NCI-H2196 treated with DMSO at 0.1 percent for 48 hours (cell line): ENCODE results near the gene CA11.

Experiments
- DNase-seq: peaks from one replicate; lab custom pipeline; 2025; ENCODE audit not compliant: unreplicated experiment; lab: John Stamatoyannopoulos, UW

Gene CA11

GRCh38 chr19:48630296-48631063, 15.5 kb downstream of the CA11 start:
- DNase-seq: no peak

DNA sequence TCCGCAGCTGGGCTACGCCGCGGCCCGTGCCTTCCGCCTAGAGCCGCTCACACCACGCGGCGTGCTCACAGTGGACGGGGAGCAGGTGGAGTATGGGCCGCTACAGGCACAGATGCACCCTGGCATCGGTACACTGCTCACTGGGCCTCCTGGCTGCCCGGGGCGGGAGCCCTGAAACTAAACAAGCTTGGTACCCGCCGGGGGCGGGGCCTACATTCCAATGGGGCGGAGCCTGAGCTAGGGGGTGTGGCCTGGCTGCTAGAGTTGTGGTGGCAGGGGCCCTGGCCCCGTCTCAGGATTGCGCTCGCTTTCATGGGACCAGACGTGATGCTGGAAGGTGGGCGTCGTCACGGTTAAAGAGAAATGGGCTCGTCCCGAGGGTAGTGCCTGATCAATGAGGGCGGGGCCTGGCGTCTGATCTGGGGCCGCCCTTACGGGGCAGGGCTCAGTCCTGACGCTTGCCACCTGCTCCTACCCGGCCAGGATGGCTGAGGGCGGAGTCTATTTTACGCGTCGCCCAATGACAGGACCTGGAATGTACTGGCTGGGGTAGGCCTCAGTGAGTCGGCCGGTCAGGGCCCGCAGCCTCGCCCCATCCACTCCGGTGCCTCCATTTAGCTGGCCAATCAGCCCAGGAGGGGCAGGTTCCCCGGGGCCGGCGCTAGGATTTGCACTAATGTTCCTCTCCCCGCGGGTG, 16.2 kb downstream of the CA11 start:
- DNase-seq: no peak

DNA sequence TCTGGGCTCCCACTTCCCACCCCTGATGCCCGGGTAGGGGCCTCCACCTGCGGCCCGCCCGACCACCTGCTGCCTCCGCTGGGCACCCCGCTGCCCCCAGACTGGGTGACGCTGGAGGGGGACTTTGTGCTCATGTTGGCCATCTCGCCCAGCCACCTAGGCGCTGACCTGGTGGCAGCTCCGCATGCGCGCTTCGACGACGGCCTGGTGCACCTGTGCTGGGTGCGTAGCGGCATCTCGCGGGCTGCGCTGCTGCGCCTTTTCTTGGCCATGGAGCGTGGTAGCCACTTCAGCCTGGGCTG, 16.7 kb downstream of the CA11 start:
- DNase-seq: no peak

DNA sequence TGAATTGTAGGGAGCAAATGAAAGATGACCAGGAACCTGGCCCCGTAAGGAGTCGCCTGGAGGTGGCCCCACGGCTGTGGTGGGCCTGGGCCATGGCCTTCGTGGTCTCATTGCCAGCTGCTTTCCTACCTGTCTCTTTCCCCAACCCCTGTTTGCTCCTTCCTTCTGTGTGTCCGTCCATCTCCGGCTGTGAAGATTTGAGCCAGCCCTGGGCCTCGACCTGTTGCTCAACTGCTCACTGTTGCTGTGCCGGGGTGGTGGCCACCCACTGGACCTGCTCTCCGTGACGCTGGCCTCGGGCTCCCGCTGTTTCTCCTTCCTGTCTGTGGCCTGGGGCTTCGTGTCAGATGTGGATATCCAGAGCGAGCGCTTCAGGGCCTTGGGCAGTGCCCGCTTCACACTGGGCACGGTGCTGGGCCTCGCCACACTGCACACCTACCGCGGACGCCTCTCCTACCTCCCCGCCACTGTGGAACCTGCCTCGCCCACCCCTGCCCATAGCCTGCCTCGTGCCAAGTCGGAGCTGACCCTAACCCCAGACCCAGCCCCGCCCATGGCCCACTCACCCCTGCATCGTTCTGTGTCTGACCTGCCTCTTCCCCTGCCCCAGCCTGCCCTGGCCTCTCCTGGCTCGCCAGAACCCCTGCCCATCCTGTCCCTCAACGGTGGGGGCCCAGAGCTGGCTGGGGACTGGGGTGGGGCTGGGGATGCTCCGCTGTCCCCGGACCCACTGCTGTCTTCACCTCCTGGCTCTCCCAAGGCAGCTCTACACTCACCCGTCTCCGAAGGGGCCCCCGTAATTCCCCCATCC, 17.3 kb downstream of the CA11 start:
- no peak for DNase-seq

GRCh38 chr19:48627865-48628314, 18.1 kb downstream of the CA11 start:
- no peak for DNase-seq

GRCh38 chr19:48627201-48627864, 18.7 kb downstream of the CA11 start:
- no peak for DNase-seq

GRCh38 chr19:48625891-48626327, 20.1 kb downstream of the CA11 start:
- no peak for DNase-seq

DNA sequence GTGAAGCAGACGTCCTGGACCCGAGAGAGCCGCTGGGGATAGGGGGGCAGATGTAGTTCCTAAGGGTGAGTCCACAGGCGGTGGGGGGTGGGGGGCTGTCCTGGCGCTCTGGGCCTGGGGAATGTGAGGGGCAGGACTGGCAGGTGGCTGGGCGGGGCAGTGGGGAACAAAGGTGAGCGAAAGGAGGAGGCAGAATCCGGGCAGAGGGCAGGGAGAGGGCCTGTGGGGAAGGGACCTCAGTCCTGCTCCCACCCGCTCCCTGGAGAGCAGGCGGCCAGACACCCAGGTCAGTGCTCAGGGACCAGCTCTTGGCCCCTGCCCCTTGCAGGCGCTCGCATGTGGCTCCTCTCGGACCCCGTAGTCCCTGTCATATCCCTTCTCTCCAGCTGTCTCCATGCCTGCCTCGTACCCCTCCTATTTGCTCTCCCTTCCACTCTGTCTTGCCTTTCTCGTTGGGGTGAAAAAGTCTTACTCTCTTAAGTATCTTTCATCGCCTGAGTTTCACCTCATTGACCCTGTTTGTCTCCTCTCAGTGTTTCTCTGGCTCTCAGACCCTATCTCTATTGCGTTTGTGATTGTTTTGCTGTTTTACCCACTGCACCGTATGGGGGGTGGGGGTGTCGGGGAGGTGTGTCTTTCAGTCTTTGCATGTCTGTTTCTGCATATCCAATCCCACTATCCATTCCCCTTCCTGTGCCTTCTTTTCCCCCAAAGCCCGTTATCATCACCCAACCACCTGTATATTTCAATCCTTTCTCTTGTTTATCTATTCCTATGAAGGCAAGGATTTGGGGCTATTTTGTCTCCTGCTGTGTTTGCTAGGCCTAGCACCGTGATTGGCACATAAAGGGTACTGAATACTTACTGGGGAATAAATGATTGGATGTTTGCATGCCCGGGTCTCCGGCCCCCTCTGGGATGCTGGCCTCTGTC, 20.9 kb downstream of the CA11 start:
- DNase-seq: no peak

DNA sequence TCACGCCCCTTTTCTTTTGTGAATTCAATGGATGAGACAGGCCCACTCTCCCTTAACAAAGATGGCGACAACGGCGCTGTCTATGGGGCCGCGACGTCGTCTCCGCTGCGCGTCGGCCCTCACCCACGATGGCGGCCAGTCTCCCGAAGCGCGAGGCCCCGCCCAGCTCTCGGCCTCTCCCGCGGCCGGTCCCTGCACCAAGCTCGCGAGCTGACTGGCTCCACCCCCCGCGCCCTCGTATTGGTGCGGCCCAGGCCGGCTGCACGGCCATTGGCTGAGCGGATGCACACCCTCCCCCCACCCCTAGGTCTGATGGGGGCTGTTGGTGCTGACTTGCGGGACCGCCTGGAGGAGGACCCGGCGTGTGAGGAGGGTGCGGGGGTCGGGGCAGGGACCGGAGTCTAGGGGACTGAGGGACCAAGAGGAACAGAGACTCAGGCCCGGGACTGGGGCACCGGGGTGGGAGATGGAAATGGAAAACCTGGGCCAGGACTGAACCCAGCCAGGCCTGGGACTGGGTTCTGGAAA, 21.9 kb downstream of the CA11 start:
- peak; percentile 97 for DNase-seq

GRCh38 chr19:48623556-48624066, 22.4 kb downstream of the CA11 start:
- DNase-seq: no peak

DNA sequence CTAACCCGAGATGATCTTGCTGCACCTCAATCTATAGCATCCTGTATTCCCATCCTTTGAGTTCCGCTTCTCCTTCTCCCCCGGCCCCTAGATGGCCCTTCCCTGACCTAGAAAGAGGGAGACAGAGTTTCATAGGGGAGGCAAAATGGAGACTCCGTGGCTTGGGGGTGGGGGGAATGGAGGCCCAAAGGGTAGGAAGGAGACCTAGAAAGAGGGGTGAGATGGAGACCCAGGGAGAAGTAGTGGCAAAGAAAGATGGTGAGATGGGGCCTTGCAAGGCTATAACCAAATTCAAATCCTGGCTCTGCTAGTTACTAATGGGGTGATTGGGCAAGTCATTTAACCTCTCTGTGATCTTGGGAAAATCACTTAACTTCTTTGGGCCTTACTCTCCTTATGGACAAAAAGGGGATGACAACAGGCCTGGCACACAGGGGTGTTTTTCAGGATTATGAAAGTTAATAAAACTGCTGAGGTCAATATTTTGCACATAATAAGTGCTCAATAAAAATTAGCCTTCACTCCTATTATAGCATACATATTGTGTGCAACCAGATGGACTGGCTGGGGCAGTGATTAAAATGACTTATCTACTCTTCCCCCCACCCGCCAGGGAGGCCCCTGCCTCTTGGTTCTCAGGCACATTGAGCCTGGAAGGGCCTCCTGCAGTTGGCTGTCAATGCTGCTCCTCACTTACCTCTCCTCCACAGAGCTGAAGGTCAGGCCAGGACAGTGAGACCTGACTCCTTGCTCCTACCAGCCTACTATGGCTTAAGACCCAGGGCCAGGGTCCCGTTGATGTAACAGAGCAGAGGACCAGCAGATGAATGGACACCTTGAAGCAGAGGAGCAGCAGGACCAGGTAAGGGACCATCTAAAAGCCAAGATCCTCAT, 26.0 kb downstream of the CA11 start:
- no peak for DNase-seq

- peak; percentile 98 for DNase-seq
Observed at GRCh38 chr19:48618916-48619691, 26.9 kb downstream of the CA11 start, which contains the start of the genes RPL18 and SPHK2. TSS of gene RPL18 (minus strand) at chr19:48619178. CDS start at chr19:48619143, 35 bp downstream. TSS of gene SPHK2 (plus strand) at chr19:48619506. CDS start at chr19:48620515, 1,009 bp downstream.

DNA sequence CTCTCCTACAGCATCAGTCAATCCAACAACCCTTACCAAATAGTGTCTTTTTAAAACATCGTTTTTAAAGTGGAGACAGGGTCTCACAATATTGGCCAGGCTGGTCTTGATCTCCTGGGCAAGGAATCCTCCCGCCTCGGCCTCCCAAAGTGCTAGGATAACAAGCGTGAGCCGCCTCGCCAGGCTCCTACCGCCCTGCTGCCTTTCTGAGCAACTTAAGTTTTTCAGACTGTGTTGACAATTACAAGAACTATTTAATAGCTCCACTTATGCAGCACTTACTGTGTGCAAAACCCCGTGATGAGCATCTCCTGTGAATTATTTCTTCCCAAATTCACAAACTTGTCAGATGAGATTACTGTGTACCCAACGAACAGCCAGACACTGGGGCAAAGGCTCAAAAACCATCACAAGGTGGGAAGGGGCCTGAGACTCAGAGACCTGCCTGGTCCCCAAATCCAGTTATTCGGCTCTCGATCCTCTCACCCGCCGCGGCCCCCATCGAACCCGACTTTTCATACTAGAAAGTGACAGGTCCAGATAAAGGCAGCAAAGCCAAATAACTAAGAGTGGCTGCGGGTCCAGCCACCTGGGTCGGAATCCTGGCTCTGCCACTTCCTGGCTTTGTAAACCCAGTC, 27.6 kb downstream of the CA11 start:
- no peak for DNase-seq

DNA sequence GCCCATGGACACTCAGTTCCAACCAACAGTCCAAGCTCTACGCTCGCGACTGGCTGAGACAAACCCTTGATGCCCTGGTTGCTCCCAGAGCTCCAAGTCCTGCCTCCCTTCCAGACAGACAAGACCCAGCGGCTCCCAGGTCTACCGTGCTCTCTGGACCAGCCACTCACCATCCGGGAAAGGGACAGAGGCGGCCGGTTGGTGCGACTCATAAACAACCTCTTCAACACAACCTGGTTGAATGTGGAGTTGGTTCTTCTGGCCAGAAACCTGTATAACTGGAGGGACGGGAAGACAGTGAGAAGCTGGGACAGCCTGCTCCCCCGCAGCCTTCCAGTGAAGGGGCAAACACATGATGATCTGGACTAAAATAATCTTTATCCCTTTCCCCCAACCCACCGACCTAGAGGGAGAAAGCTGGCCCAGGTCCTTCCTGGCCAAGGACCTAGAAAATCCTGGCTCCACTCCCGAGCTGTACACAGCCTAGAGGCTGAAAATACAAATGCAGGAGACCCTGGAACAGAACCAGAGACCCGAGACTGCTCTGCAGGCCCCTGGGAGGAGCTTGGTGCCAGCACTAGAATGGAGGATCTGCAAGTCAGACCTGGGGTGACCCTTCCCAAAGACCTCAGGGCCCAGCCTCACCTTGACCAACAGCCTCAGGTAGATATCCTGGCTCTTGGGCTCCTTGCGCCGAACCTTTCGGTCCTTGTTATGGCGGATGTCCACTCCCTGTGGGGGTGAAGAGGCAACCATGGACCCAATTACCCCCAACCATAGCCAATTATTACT, 28.6 kb downstream of the CA11 start:
- DNase-seq: no peak

DNA sequence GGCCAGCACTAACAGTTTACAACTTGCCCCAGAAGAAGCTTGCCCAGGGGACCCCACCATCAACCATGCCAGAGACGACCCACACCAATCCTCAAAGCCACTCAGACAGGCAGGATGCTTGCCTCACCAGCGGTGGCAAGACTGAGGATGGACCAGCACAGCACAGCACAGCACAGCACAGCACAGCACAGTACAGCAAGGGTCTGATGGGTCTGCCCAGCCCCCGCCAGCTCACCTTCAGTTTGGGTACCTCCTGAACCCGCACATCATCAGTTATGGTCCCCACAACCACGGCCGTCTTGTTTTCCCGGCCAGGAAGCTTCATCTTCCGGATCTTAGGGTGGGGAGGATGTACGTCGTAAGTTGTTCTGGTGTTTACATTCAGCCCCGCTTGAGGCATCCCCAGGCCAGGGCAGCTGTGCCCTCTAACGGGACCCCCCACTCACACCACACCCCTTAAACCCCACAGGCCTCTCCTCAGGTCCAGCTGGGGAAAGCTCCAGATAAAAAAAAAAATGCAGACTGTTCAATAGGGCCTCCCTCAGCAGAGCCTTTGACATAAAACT, 29.4 kb downstream of the CA11 start:
- no peak for DNase-seq

DNA sequence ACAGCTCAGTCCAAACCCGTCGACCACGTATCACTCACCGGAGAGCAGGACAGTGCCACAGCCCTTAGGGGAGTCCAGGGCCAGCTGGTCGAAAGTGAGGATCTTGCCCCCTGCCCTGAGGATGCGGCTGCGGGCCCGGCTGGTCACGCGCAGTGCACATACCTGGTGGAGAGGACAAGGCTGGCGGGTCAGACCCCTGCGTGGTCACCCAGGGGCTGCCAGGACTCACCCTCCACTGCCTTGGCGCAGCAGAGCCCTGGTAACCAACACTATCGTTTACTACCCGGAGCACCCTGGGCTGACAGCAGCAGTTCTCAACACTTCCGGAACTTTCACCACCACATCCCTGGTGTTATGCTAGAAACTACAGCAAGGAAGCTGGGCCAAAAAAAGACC, 29.9 kb downstream of the CA11 start:
- no peak for DNase-seq
